Thymus (tissue), 11 donors: Measurements from ENCODE around the gene C9orf153. TPM values are rescaled to one million over a fixed set of nuclear protein-coding genes. Genes with fewer than 3 reads are reported as not detected.

ENCODE experiments used
- DNase-seq, 9 donors: peaks; one replicate each; pipeline ENCODE4 v3.0.0-alpha.2; 2013; ENCODE audit warnings: low spot score in 9 of 9, low read depth in 6 of 9, missing footprints in 1 of 9
- H3K27ac ChIP-seq, 2 donors: one replicate each; pipeline ENCODE4 v1.5.1; 2013; ENCODE audit warnings: control low read depth in 1 of 2, low read depth in 1 of 2, low read length in 1 of 2, mild to moderate bottlenecking in 1 of 2, moderate library complexity in 1 of 2
- H3K27me3 ChIP-seq, 2 donors: one replicate each; pipeline ENCODE4 v1.5.1; 2013; ENCODE audit warnings: low read length in 1 of 2; ENCODE audit not compliant: control insufficient read depth in 2 of 2, insufficient read depth in 1 of 2
- H3K36me3 ChIP-seq, 2 donors: one replicate each; pipeline ENCODE4 v1.5.1; 2013; ENCODE audit warnings: low read length in 1 of 2, mild to moderate bottlenecking in 1 of 2, moderate library complexity in 1 of 2; ENCODE audit not compliant: control insufficient read depth in 2 of 2, insufficient read depth in 2 of 2
- H3K4me1 ChIP-seq, 2 donors: one replicate each; pipeline ENCODE4 v1.5.1; 2013; ENCODE audit warnings: low read length in 2 of 2; ENCODE audit not compliant: control insufficient read depth in 2 of 2, insufficient read depth in 2 of 2
- H3K4me3 ChIP-seq, 2 donors: one replicate each; pipeline ENCODE4 v1.5.1; 2013; ENCODE audit warnings: low read length in 2 of 2, control low read depth in 1 of 2, mild to moderate bottlenecking in 1 of 2
- H3K9me3 ChIP-seq, 2 donors: one replicate each; pipeline ENCODE4 v1.5.1; 2013; ENCODE audit warnings: low read length in 1 of 2, mild to moderate bottlenecking in 1 of 2; ENCODE audit not compliant: control insufficient read depth in 2 of 2, insufficient read depth in 1 of 2
- WGBS: extraction: QIAGEN DNeasy Blood & Tissue Kit; methylation state at CpG from one replicate; pipeline ENCODE4 v1.1.7; 2013; 5-methylcytosine and 5-hydroxymethylcytosine counted together
- polyA plus RNA-seq: library from polyadenylated mRNA; stranded (reverse); fragments of 200-250 nt; gene quantifications from one replicate; pipeline ENCODE4 v1.2.3, GENCODE V29; 2013
- total RNA-seq: library from RNA; stranded (reverse); fragments of 120-200 nt; gene quantifications from one replicate; pipeline ENCODE4 v1.2.4, GENCODE V29; 2013
- donor health status: healthy.

Gene C9orf153
- total and polyA plus RNA-seq, 2 donors: 0.16 to 0.19 TPM

DNA sequence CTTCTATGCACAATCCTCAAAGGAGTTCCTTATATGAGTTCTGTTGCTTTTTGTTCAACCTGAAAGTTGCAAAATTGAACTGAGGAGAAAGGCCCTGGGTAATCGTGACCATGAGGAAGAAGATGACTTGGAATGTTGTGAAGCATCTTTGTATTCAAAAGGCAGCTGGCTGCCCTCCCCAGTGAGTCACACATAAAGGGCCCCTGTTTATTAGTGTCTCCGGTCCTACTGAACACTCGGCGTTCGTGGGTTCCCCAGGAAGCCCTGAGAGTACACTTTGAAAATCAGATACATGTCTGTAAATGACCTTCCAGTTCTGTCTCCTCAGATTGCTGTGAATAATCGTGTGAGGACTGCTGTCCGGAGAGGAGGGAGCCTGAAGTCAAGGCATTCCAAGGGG is 73.6 kb downstream of the C9orf153 start:
- WGBS: 88% methylated on average over 7 of the region's 7 CpGs
- Histone ChIP-seq H3K9me3 (peaks cover 0 to 2% of the 10 kb centered on the region in 2 donors), H3K4me1 (no peaks in the 10 kb centered on the region), H3K27me3 (no peaks in the 10 kb centered on the region), H3K36me3 (no peaks in the 10 kb centered on the region), H3K27ac (no peak overlapping the region), H3K4me3 (no peak overlapping the region)
- no peak for DNase-seq

DNA sequence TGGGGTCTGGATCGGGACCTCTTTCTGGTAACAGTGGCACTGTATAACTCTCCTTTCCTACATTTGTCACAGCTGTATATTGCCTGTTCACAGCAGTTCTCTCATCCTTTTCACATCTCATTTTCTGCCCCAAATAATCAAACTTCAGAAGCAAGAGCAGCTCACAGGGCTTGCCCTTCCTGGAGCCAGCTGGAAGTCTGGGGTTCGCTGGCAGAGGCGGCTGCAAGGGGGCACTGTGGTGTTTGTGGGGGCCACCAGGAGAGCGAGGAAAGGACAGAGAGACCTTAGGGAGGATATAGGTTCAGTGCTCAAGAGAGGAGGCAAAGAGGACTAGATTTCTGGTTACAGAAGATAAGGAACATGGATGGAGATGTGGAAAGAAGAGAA is 75.3 kb downstream of the C9orf153 start:
- no peaks in the 10 kb centered on the region for H3K4me1 ChIP-seq
- 95% methylated on average over 4 of the region's 4 CpGs for WGBS
- DNase-seq: no peak
- H3K4me3 ChIP-seq: no peak overlapping the region
- no peaks in the 10 kb centered on the region for H3K27me3 ChIP-seq
- H3K9me3 ChIP-seq: peaks cover 0 to 2% of the 10 kb centered on the region in 2 donors
- no peak overlapping the region for H3K27ac ChIP-seq
- no peaks in the 10 kb centered on the region for H3K36me3 ChIP-seq

- no peak for DNase-seq
- no peak overlapping the region for H3K27ac ChIP-seq
- no peak overlapping the region for H3K4me3 ChIP-seq
- H3K4me1 ChIP-seq: no peaks in the 10 kb centered on the region
- no peaks in the 10 kb centered on the region for H3K36me3 ChIP-seq
- H3K27me3 ChIP-seq: no peaks in the 10 kb centered on the region
- 92% methylated on average over 1 of the region's 1 CpG for WGBS
- peaks cover 0 to 2% of the 10 kb centered on the region in 2 donors for H3K9me3 ChIP-seq
Observed at GRCh38 chr9:86183229-86184137, 76.0 kb downstream of the C9orf153 start.

DNA sequence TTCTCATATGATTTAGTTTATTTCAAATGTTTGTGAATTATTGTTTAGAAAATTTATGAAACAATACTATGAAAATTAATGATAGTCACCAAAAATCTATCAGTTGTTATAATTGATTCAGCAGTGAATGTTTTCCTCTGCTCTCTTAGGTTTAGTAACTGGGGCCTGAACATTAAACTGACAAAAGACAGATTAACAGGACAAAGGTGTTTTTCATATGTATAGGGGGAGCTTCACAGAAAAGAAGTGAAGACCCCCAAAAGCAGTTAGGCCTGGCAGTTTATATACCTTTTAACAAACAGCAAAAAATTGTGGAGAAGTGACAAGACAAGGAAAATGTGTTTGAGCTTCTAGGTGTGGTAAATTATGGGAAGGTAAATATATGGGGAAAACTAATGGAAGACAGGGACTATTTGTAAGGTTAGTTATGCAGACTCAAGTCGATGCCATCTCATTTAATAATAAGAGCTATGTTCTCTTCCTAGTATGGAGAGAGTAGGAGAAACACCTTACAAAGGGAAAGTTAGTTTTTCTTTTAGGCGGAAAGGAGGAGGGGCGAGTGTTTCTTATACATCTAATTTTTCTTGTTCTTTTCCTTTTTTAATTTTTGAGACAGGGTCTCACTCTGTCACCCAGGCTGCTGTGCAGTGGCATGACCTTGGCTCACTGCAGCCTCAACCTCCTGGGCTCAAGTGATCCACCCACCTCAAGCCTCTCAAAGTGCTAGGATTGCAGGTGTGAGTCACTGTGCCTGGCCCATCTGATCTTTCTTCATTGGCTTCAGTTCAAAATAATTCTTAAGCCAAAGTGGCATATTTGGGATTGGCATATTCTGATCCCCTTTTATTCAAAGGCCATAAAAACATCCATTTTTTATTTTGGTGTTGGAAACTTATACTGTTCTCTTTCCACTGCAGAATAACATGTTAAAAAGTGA is 77.8 kb downstream of the C9orf153 start:
- 83% methylated on average over 3 of the region's 3 CpGs for WGBS
- Histone ChIP-seq H3K9me3 (peaks cover 0 to 2% of the 10 kb centered on the region in 2 donors), H3K27me3 (no peaks in the 10 kb centered on the region)

DNA sequence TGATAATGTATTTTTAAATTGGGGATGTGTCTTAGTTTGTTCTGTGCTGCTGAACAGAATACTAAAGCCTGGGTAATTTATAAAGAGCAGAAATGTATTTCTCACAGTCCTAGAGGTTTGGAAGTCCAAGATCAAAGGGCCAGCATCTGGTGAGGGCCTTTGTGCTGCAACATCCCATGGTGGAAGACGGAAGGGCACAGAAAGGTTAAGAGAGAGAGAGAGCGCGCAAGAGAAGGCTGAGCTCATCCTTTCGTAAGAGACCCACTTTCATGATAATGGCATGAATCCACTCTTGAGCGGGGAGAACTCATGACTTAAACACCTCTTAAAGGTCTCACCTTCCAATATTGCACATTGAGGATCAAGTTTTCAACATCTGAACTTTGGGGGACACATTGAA is 81.0 kb downstream of the C9orf153 start:
- H3K27ac ChIP-seq: no peak overlapping the region
- 95% methylated on average over 5 of the region's 5 CpGs for WGBS
- no peaks in the 10 kb centered on the region for H3K27me3 ChIP-seq
- no peak overlapping the region for H3K4me3 ChIP-seq
- H3K9me3 ChIP-seq: no peaks in the 10 kb centered on the region
- no peak for DNase-seq
- H3K4me1 ChIP-seq: no peaks in the 10 kb centered on the region
- no peaks in the 10 kb centered on the region for H3K36me3 ChIP-seq

More for the DNA sequence above, 77.8 kb downstream of the C9orf153 start:
- H3K4me1 ChIP-seq: no peaks in the 10 kb centered on the region
- DNase-seq: no peak
- no peaks in the 10 kb centered on the region for H3K36me3 ChIP-seq
- H3K4me3 ChIP-seq: no peak overlapping the region
- no peak overlapping the region for H3K27ac ChIP-seq

DNA sequence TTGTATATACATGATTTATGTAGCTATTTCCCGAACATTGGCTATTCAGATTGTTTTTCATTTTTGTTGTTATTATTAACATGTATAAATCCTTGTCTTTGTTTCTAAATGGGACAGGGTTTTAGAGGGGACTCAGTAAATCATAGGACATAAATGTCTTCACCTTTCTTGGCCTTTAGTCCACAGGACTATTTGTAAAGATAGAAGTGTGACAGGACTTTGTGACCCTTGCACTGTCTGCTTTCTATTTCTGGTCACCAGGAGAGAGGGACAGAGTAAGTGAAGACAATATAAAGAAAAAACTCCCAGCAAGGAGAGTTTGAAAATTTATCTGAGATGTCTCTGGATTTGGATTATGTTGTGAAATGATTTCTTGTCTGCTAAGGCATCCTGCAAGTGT is 81.5 kb downstream of the C9orf153 start:
- no peak for DNase-seq
- no peaks in the 10 kb centered on the region for H3K9me3 ChIP-seq
- H3K36me3 ChIP-seq: no peaks in the 10 kb centered on the region
- WGBS: 91% methylated on average over 1 of the region's 1 CpG
- no peaks in the 10 kb centered on the region for H3K27me3 ChIP-seq
- no peak overlapping the region for H3K4me3 ChIP-seq
- H3K27ac ChIP-seq: no peak overlapping the region
- no peaks in the 10 kb centered on the region for H3K4me1 ChIP-seq

GRCh38 chr9:86176468-86176867 is 83.0 kb downstream of the C9orf153 start:
- 93% methylated on average over 5 of the region's 5 CpGs for WGBS
- no peaks in the 10 kb centered on the region for H3K36me3 ChIP-seq
- no peak overlapping the region for H3K4me3 ChIP-seq
- no peaks in the 10 kb centered on the region for H3K9me3 ChIP-seq
- DNase-seq: no peak
- no peaks in the 10 kb centered on the region for H3K4me1 ChIP-seq
- H3K27ac ChIP-seq: no peak overlapping the region
- H3K27me3 ChIP-seq: no peaks in the 10 kb centered on the region

- no peak for DNase-seq
- no peaks in the 10 kb centered on the region for H3K4me1 ChIP-seq
- H3K27me3 ChIP-seq: no peaks in the 10 kb centered on the region
- WGBS: 96% methylated on average over 5 of the region's 5 CpGs
- no peak overlapping the region for H3K4me3 ChIP-seq
- H3K27ac ChIP-seq: no peak overlapping the region
- no peaks in the 10 kb centered on the region for H3K36me3 ChIP-seq
- H3K9me3 ChIP-seq: no peaks in the 10 kb centered on the region
Observed at GRCh38 chr9:86175743-86176456, 83.6 kb downstream of the C9orf153 start.
